Muscle of leg (tissue), 11 donors: ENCODE results near the gene TMEM106C. TPM values are rescaled to one million over a fixed set of nuclear protein-coding genes. Genes with fewer than 3 reads are reported as not detected.

ENCODE experiments used
- DNase-seq: peaks from one replicate; pipeline ENCODE4 v3.0.0; 2013
- H3K27ac ChIP-seq: one replicate; pipeline ENCODE4 v1.5.1; 2013; ENCODE audit warnings: mild to moderate bottlenecking, low read length, control low read depth
- H3K27me3 ChIP-seq: one replicate; pipeline ENCODE4 v1.6.1; 2013; ENCODE audit warnings: low read length; ENCODE audit not compliant: control insufficient read depth, insufficient read depth
- H3K36me3 ChIP-seq: one replicate; pipeline ENCODE4 v1.6.1; 2013; ENCODE audit warnings: low read length; ENCODE audit not compliant: control insufficient read depth, insufficient read depth
- H3K4me1 ChIP-seq: one replicate; pipeline ENCODE4 v1.6.1; 2013; ENCODE audit warnings: low read length; ENCODE audit not compliant: control insufficient read depth, insufficient read depth
- H3K4me3 ChIP-seq: one replicate; pipeline ENCODE4 v1.5.1; 2013; ENCODE audit warnings: low read length, control low read depth
- H3K9me3 ChIP-seq: replicated peaks from 2 replicates; pipeline ENCODE4 v1.6.1; 2013; ENCODE audit warnings: low read depth, low read length; ENCODE audit not compliant: control insufficient read depth
- WGBS: methylation state at CpG from one replicate; pipeline ENCODE4 v1.1.5; 2013; ENCODE audit warnings: missing lambda C conversion rate; ENCODE audit not compliant: insufficient coverage; 5-methylcytosine and 5-hydroxymethylcytosine counted together
- polyA plus RNA-seq, 8 donors: library from polyadenylated mRNA; unstranded; fragments of 120-200 nt; gene quantifications; one replicate each; pipeline versions ENCODE4 v1.2.1 to v1.2.3, GENCODE V29; 2013; ENCODE audit warnings: inconsistent platforms in 1 of 8, low replicate concordance in 1 of 8; ENCODE audit not compliant: insufficient read length in 8 of 8, insufficient read depth in 1 of 8
- total RNA-seq: library from RNA; stranded (reverse); fragments of 120-200 nt; gene quantifications from one replicate; pipeline ENCODE4 v1.2.4, GENCODE V29; 2013

Gene TMEM106C
- total and polyA plus RNA-seq, 9 donors: 45.3 to 74.1 (median 58.7) TPM

GRCh38 chr12:47964106-47964728, 821 bp downstream of the TMEM106C start:
- H3K27me3 ChIP-seq: peaks cover 5% of the 10 kb centered on the region
- peak overlapping the region; percentile 89 for H3K4me3 ChIP-seq
- peak; percentile 36 for DNase-seq
- peaks cover 17% of the 10 kb centered on the region for H3K4me1 ChIP-seq
- no peaks in the 10 kb centered on the region for H3K9me3 ChIP-seq
- H3K27ac ChIP-seq: no peak overlapping the region
- H3K36me3 ChIP-seq: peaks cover 29% of the 10 kb centered on the region
- WGBS: 8% methylated on average over 13 of the region's 18 CpGs

- Histone ChIP-seq H3K9me3 (no peaks in the 10 kb centered on the region), H3K4me1 (peaks cover 17% of the 10 kb centered on the region), H3K27ac (no peak overlapping the region), H3K4me3 (no peak overlapping the region), H3K27me3 (peaks cover 5% of the 10 kb centered on the region), H3K36me3 (peaks cover 31% of the 10 kb centered on the region)
- no peak for DNase-seq
- 93% methylated on average over 2 of the region's 3 CpGs for WGBS
Measured at GRCh38 chr12:47965581-47965980, 2.2 kb downstream of the TMEM106C start.

GRCh38 chr12:47967461-47968321, 4.3 kb downstream of the TMEM106C start:
- Histone ChIP-seq H3K4me3 (no peak overlapping the region), H3K27ac (peak overlapping the region; percentile 21), H3K27me3 (no peaks in the 10 kb centered on the region), H3K4me1 (peaks cover 17% of the 10 kb centered on the region), H3K9me3 (no peaks in the 10 kb centered on the region), H3K36me3 (peaks cover 31% of the 10 kb centered on the region)
- WGBS: 67% methylated on average over 1 of the region's 5 CpGs
- peak; percentile 87 for DNase-seq

GRCh38 chr12:47969845-47970244, 6.4 kb downstream of the TMEM106C start:
- no peaks in the 10 kb centered on the region for H3K27me3 ChIP-seq
- H3K9me3 ChIP-seq: no peaks in the 10 kb centered on the region
- H3K4me1 ChIP-seq: peaks cover 7% of the 10 kb centered on the region
- H3K36me3 ChIP-seq: peaks cover 31% of the 10 kb centered on the region
- no peak overlapping the region for H3K27ac ChIP-seq
- H3K4me3 ChIP-seq: no peak overlapping the region
- WGBS: no CpG with 5 or more reads among the region's 3 CpGs
- DNase-seq: no peak

GRCh38 chr12:47970843-47971242, 7.4 kb downstream of the TMEM106C start:
- Histone ChIP-seq H3K27ac (no peak overlapping the region), H3K27me3 (no peaks in the 10 kb centered on the region), H3K4me1 (peaks cover 7% of the 10 kb centered on the region), H3K36me3 (peaks cover 23% of the 10 kb centered on the region), H3K9me3 (no peaks in the 10 kb centered on the region), H3K4me3 (no peak overlapping the region)
- WGBS: 71% methylated on average over 5 of the region's 7 CpGs
- no peak for DNase-seq

- no peaks in the 10 kb centered on the region for H3K4me1 ChIP-seq
- no peaks in the 10 kb centered on the region for H3K27me3 ChIP-seq
- H3K27ac ChIP-seq: no peak overlapping the region
- 73% methylated on average over 4 of the region's 6 CpGs for WGBS
- no peaks in the 10 kb centered on the region for H3K9me3 ChIP-seq
- DNase-seq: no peak
- peaks cover 11% of the 10 kb centered on the region for H3K36me3 ChIP-seq
- no peak overlapping the region for H3K4me3 ChIP-seq
Measured at GRCh38 chr12:47972895-47973294, 9.5 kb downstream of the TMEM106C start.

- no peak overlapping the region for H3K27ac ChIP-seq
- H3K4me1 ChIP-seq: no peaks in the 10 kb centered on the region
- H3K9me3 ChIP-seq: no peaks in the 10 kb centered on the region
- peaks cover 4% of the 10 kb centered on the region for H3K36me3 ChIP-seq
- 84% methylated on average over 9 of the region's 9 CpGs for WGBS
- DNase-seq: no peak
- no peak overlapping the region for H3K4me3 ChIP-seq
- H3K27me3 ChIP-seq: no peaks in the 10 kb centered on the region
Measured at GRCh38 chr12:47973870-47974269, 10.5 kb downstream of the TMEM106C start.

GRCh38 chr12:47975036-47975620, 11.7 kb downstream of the TMEM106C start:
- Histone ChIP-seq H3K36me3 (peaks cover 2% of the 10 kb centered on the region), H3K27ac (no peak overlapping the region), H3K9me3 (no peaks in the 10 kb centered on the region), H3K4me3 (no peak overlapping the region), H3K27me3 (no peaks in the 10 kb centered on the region), H3K4me1 (no peaks in the 10 kb centered on the region)
- WGBS: 92% methylated on average over 14 of the region's 16 CpGs
- no peak for DNase-seq

GRCh38 chr12:47975816-47976215, 12.4 kb downstream of the TMEM106C start:
- Histone ChIP-seq H3K27me3 (no peaks in the 10 kb centered on the region), H3K4me1 (no peaks in the 10 kb centered on the region), H3K27ac (no peak overlapping the region), H3K36me3 (no peaks in the 10 kb centered on the region), H3K4me3 (no peak overlapping the region), H3K9me3 (no peaks in the 10 kb centered on the region)
- WGBS: 88% methylated on average over 10 of the region's 11 CpGs
- DNase-seq: no peak

- no peak overlapping the region for H3K4me3 ChIP-seq
- no peak overlapping the region for H3K27ac ChIP-seq
- no peaks in the 10 kb centered on the region for H3K4me1 ChIP-seq
- no peak for DNase-seq
- H3K36me3 ChIP-seq: no peaks in the 10 kb centered on the region
- peaks cover 3% of the 10 kb centered on the region for H3K27me3 ChIP-seq
- 82% methylated on average over 12 of the region's 12 CpGs for WGBS
- H3K9me3 ChIP-seq: no peaks in the 10 kb centered on the region
Measured at GRCh38 chr12:47977046-47977771, 13.8 kb downstream of the TMEM106C start.
